Glutamatergic neuron (in vitro differentiated cells): ENCODE measurements around the gene ATP6V0D1. TPM values are rescaled to one million over a fixed set of nuclear protein-coding genes. Genes with fewer than 3 reads are reported as not detected.
A peak's percentile ranks its signal among the peaks of the same experiment; 100 is the strongest.

Experiments used
- DNase-seq: peaks from one replicate; pipeline ENCODE4 v3.0.0; 2022
- H3K27ac Mint-ChIP-seq: one replicate; pipeline ENCODE4 v1.8.0; 2020; ENCODE audit warnings: mild to moderate bottlenecking, mixed read lengths, inconsistent platforms; ENCODE audit not compliant: unreplicated experiment
- H3K27me3 Mint-ChIP-seq: one replicate; pipeline ENCODE4 v1.8.0; 2020; ENCODE audit warnings: mild to moderate bottlenecking, moderate library complexity, mixed read lengths, inconsistent platforms; ENCODE audit not compliant: unreplicated experiment
- H3K36me3 Mint-ChIP-seq: one replicate; pipeline ENCODE4 v1.8.0; 2020; ENCODE audit warnings: mild to moderate bottlenecking, mixed read lengths, inconsistent platforms; ENCODE audit not compliant: unreplicated experiment
- H3K4me1 Mint-ChIP-seq: one replicate; pipeline ENCODE4 v1.8.0; 2020; ENCODE audit warnings: mild to moderate bottlenecking, low read depth, mixed read lengths, inconsistent platforms; ENCODE audit not compliant: unreplicated experiment
- H3K4me3 Mint-ChIP-seq: one replicate; pipeline ENCODE4 v1.8.0; 2020; ENCODE audit warnings: mild to moderate bottlenecking, mixed read lengths, inconsistent platforms; ENCODE audit not compliant: unreplicated experiment
- H3K9me3 Mint-ChIP-seq: one replicate; pipeline ENCODE4 v1.8.0; 2020; ENCODE audit warnings: mild to moderate bottlenecking, moderate library complexity, mixed read lengths, inconsistent platforms; ENCODE audit not compliant: unreplicated experiment
- long read RNA-seq: library from polyadenylated mRNA; unstranded; transcript quantifications from one replicate; pipeline ENCODE4 v2.0.0, GENCODE V29; 2020; ENCODE audit not compliant: unreplicated experiment
- total RNA-seq: library from RNA; stranded (reverse); fragmentation: NEBNext Ultra II Directional; extraction: Animal tissue kit (Norgen Biotek cat#: 25700); gene quantifications from one replicate; pipeline ENCODE4 v1.2.1, GENCODE V29; 2021; ENCODE audit not compliant: unreplicated experiment
- TF ChIP-seq, protein P1 (sequence below): fragments of 200-600 bp; sonication (generic); IDR thresholded peaks from one replicate; pipeline ENCODE4 v1.5.0; 2021; ENCODE audit not compliant: partially characterized antibody, unreplicated experiment

ATP6V0D1 gene
- 111 TPM for total RNA-seq
- long read RNA-seq, transcript ATP6V0D1-201 (8 exons, 1,716 nt), result major isoform, 169 of 183 reads
- long read RNA-seq, partial matches to known transcripts, result 5 of 183 reads
- long read RNA-seq, other reads (novel, unspliced or antisense), result 6 of 183 reads

DNA sequence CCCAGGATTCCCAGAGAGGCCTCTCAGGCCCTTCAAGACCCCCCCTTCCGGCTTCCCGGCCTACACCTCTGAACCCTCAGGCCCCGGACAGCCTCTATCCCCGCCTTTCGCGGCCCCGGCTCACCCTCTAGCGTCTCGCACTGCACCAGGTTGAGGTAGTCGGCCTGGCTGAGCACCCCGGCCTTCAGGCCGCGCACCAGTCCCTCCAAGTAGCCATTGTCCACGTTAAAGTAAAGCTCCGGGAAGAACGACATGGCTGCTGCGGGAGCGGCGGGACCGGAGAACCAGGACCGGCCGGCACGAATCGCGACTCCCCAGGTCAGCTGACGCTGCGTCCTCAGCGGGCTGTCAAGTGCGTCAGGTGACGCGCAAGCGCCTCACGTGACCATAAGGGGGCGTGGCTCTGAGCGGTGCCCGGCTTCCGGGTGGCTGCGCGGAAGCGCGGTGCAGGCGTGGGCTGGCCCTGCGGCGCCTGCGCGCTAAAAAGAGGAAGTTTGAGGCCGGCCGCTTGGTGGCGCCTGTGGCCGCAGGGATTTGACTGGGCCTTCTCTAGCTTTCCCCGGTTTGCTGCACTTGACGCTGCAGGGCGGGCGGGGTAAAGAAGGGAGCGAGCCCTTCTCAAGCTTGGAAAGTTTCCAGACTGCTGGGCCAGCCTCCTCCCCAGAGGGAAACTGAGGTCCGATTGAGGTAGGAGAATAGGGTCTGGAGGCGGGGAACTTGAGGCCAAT lies at the start of gene ATP6V0D1:
Gene ATP6V0D1, minus strand, starts transcription at position 325 of the 728 bp plus-strand sequence. Its CDS starts 71 bp downstream, at position 254.
- no peaks in the 10 kb centered on the region for H3K27me3 Mint-ChIP-seq
- H3K4me3 Mint-ChIP-seq, result peak within 1 kb of the TSS; percentile 99
- TF ChIP-seq, protein P1, sequence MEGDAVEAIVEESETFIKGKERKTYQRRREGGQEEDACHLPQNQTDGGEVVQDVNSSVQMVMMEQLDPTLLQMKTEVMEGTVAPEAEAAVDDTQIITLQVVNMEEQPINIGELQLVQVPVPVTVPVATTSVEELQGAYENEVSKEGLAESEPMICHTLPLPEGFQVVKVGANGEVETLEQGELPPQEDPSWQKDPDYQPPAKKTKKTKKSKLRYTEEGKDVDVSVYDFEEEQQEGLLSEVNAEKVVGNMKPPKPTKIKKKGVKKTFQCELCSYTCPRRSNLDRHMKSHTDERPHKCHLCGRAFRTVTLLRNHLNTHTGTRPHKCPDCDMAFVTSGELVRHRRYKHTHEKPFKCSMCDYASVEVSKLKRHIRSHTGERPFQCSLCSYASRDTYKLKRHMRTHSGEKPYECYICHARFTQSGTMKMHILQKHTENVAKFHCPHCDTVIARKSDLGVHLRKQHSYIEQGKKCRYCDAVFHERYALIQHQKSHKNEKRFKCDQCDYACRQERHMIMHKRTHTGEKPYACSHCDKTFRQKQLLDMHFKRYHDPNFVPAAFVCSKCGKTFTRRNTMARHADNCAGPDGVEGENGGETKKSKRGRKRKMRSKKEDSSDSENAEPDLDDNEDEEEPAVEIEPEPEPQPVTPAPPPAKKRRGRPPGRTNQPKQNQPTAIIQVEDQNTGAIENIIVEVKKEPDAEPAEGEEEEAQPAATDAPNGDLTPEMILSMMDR, result peak; percentile 89
- peak within 1 kb of the TSS; percentile 96 for H3K27ac Mint-ChIP-seq
- H3K36me3 Mint-ChIP-seq, result no peaks in the 10 kb centered on the region
- peak; percentile 99 for DNase-seq
- H3K4me1 Mint-ChIP-seq, result peaks cover 9% of the 10 kb centered on the region
- H3K9me3 Mint-ChIP-seq, result peaks cover 3% of the 10 kb centered on the region

DNA sequence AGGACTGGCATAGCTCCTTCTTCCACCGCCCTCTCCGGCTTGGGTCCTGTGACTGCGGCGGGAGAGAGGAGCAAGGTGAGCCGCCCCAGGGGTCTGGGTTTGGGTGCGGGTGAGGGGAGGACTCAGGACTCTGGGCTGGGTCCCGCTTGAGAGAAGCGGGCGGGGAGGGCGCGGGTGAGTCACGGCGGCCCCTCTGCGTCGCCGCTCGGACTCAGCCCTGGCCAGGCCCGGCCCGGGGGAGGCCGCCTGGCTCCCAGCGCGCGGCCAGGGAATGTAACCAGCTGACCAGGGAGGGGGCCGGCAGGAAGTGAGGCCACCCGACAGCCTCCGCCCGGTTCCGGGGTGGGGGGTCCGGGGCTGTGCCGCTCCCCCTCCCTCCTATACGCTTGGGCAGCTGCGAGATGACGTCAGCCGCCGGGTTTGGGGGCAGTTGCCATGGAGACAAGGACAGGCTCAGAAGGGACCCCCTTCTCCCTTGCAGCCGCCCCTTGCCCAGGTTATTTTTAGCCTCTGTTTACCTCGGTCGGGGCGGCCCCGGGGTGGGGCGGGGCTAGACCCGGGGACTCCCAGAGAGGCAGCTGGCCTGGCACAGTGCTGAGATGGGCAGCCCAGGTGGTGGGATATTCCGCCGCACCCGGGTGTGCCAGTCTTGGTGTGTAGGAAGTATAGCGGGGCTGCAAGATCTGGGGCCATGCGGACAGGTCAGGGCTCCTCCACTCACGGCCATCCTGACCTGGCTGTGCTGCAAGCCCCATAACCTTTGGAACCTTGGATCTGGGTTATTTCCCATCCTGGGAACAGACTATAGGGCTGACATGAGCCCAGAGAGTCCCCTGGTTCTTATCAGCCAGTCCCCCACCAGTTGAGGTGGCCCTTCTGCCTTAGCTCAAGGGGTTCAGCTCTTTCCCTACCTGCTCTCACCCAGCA lies 49.3 kb upstream of the ATP6V0D1 start:
- peak; percentile 67 for DNase-seq
- H3K9me3 Mint-ChIP-seq, result peaks cover 9% of the 10 kb centered on the region
- H3K27me3 Mint-ChIP-seq, result peaks cover 33% of the 10 kb centered on the region
- H3K4me3 Mint-ChIP-seq, result peak overlapping the region; percentile 98
- peaks cover 19% of the 10 kb centered on the region for H3K4me1 Mint-ChIP-seq
- peak overlapping the region; percentile 98 for H3K27ac Mint-ChIP-seq
- H3K36me3 Mint-ChIP-seq, result peaks cover 5% of the 10 kb centered on the region
- TF ChIP-seq, protein P1, result no peak

DNA sequence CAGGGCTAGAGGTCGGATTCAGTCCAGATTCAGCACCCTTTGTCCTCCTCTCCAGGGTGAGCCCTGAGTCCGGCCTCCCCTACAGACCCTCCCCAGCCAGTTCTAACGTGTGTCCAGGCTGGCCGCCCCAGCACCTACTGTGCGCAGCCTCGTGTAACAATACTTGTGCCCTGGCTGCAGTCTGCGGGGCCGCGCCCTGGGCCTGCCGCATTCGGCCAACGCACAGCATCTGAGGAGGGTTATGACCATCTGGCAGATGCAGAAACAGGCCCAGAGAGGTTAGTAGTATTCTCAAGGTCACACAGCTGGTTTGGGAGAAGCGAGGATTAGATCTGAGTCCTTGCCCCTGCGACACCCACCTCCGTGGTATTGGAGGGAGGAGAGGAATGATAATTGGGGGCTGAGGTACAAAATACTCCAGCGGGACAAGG lies 48.6 kb upstream of the ATP6V0D1 start:
- H3K36me3 Mint-ChIP-seq, result peaks cover 5% of the 10 kb centered on the region
- peak overlapping the region; percentile 98 for H3K4me3 Mint-ChIP-seq
- TF ChIP-seq, protein P1, result no peak
- H3K27me3 Mint-ChIP-seq, result peaks cover 34% of the 10 kb centered on the region
- H3K27ac Mint-ChIP-seq, result peak overlapping the region; percentile 98
- DNase-seq, result peak; percentile 44
- peaks cover 8% of the 10 kb centered on the region for H3K9me3 Mint-ChIP-seq
- H3K4me1 Mint-ChIP-seq, result peaks cover 19% of the 10 kb centered on the region

DNA sequence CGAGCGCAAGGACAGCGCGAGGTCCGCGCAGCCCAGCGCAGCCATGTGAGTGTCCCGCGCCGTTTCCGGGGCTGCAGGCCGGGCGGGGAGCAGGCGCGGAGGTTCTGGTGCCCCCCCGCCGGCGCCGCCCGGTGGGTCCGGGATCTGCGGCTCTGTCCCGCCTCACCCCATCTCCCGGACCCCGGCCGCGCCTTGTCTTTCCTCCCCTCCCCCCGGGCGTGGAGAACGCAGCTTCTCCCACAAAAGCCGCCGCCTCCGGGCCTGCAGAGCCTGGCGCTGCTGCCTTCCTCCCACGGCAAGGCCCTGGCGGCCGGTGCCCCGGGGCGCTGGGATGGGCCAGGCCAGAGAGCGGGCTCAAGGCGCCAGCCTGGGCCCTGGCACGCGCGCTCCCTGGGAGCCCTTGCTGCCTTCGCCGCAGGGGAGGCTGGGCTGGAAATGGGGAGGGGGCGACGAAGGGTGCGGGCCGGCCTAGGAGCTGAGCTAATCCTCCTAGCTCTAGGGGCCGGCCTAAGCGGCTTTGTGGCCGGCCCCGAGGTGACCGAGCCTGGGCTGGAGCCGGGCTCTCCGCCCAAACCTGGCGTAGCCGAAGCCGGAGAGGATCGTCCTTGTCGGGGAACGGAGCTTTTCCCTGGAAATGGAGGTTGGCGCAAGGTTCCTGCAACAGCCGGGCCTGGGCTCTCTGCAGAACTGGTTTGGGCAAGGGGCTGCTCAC lies 48.1 kb upstream of the ATP6V0D1 start:
- peak; percentile 62 for DNase-seq
- TF ChIP-seq, protein P1, result no peak
- H3K27ac Mint-ChIP-seq, result peak overlapping the region; percentile 98
- peaks cover 5% of the 10 kb centered on the region for H3K36me3 Mint-ChIP-seq
- peaks cover 19% of the 10 kb centered on the region for H3K4me1 Mint-ChIP-seq
- H3K4me3 Mint-ChIP-seq, result peak overlapping the region; percentile 98
- peaks cover 11% of the 10 kb centered on the region for H3K9me3 Mint-ChIP-seq
- H3K27me3 Mint-ChIP-seq, result peaks cover 34% of the 10 kb centered on the region
